GM08714 (cell line): ENCODE measurements around the gene GNAO1.

Experiments used
- H3K4me3 ChIP-seq: fragments of 200-500 bp; sonication (Bioruptor generic); 2 replicates; pipeline ENCODE4 v1.5.1; 2014; ENCODE audit warnings: mild to moderate bottlenecking, low read length, inconsistent platforms
- ZNF274 ChIP-seq: IDR thresholded peaks from 2 replicates; pipeline ENCODE4 v1.6.1; 2012; ENCODE audit warnings: mild to moderate bottlenecking, low read depth, low read length

GNAO1 gene

DNA sequence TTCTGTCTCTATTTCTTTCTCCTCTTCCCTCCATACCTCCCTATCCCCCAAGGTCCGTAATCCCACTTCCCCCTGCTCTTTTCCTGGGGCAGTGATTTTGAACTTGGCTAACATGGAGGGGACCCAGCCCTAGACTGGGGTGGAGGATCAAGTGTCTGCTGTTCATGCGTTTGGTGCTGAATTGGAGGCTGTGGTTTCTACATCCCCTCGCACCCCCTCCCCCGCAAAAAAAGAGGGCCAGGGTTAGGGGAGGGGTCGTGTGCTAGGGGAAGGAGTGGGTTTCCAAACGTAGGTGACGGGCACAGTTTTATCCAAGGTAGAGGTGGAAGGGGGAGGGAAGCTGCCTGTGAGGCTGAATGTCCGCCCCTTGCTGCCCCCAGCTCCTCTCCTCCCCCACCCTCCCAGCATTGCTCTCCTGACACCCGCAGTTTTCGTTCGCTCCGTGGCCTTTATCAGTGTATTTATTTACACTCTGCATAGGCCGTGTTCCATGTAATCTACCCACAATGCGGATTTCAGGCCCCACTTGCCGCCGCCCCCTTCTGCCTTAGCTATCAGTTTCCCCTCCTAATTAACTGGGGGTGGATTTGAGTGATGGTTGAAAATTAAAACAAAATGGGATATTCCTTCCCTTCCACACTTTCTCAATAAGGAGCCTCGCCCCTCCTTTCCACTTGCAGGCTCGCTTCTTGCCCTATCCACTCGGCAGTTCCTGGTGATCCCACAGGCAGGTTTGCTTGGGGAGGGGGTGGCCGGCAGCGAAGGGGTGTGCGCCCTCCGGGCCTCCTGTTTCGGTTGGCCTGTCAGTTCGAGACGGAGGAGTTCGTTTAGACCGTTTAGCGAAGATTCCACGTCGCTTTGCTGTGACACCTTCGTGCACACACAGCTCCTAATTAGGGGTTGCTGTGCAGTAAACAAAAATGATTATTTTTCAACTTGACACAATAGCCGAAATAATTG, 2.0 kb downstream of the GNAO1 start:
- TF ChIP-seq ZNF274: no peak
- H3K4me3 ChIP-seq: no peak overlapping the region

DNA sequence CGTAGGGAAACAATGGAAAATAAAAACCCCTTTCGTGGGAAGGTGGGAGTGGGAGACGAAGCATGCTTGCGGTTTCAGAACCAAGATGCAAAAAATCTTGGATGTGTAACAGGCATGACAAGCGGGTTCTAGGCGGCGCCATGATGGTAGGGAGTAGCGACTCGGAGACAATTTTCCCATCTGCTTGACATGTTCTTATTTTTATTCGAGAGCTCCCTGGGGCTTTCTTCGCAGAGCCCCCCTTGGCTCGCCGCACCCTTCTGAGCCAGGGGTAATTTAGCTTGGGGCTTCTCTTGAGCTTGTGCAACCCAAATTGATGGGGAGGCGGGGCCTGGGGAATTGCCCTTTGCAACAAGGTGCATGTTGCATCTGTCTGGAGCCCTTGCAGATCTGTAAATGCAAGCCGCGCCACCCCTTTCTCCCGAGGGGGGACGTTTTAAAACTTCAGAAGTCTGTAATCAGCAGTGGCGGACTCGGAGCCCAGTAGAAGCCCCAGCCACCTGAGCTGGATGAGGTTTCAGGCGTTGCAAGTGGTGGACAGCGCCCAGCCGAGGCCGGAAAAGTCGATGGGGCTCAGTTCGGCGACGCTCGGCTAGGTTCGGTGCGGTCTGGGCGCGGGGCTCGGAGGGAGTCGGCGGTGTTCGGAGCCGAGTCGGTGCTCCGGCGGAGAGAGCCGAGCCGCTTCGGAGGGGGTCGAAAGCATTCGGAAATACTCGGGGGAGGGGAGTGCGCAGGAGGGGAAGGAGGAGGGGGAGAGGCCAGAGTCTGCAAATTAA, 2.9 kb downstream of the GNAO1 start:
- no peak overlapping the region for H3K4me3 ChIP-seq
- no peak for TF ChIP-seq ZNF274

DNA sequence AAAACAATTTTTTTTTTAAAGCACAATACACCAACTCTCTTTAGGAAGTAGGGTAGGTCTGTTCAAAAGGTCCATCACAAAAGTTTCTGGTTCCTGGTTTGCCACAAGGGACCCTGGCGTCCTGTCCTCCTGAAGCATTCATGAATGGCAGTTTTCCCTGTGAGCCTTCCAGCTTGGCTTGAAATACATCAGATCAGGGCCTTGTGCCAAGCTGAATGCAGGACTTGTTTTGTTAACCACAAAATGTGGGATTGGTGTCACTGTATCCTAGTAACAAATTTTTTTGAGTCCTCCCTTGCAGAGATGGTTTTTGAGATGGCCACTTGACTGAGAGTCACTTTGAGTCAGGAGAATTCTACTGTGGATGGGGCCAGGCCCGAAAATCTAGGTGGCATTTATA, 3.9 kb downstream of the GNAO1 start:
- no peak for TF ChIP-seq ZNF274
- H3K4me3 ChIP-seq: no peak overlapping the region

DNA sequence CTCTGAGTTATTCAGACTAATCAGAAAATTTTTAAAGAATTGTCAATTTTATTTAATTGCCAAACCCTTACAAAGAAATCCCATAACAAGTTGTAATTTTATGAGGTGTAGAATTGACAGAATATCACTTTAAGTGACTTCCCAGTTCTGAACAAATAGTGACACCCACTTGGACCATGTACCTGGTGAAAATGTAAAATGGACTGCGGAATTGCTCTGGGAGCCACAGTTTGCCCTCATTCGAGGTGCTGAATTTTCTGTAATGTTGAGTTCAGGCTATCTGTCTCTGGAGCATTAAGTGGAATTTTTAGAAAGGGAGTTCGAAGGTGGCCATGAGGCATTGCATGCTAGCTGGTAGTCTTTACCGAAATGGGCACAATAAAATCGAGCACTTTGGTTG, 5.1 kb downstream of the GNAO1 start:
- no peak overlapping the region for H3K4me3 ChIP-seq
- no peak for TF ChIP-seq ZNF274

DNA sequence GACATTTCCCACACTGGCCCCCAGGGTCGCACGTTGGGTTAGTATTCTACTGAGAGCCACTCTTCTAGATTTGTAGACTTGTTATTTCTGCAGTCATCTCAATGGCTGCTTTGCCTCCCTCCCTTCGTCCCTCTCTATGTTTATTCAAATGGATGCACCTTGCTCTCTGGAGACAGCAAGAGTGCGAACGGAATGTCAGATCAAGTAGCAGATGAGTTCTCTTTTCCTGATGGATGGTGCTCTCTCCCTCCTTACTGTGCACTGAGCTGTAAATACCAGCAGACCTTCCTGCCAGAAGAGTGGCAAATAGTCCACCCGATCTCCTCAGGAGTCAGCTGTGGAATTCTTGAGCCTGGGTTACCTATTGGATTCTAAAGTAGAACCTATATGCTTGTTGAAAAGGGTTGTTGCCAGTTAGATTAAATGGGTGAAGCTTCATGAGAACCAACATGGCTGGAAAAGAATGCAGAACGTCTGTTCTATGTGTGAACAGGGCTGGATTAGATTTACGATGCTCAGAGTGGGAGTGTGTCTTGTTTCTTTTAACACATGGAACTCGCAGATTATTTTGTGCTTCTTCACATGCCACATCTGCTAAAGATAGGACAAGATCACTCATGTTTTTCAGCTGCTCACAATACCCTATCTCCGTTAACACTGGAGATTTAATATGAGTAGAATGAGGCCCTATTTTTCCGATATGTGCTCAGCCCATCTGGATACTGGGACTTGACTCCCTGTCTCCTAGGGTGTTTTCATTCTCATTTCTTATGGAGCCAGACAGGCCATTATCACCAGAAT, 6.1 kb downstream of the GNAO1 start:
- TF ChIP-seq ZNF274: no peak
- no peak overlapping the region for H3K4me3 ChIP-seq

DNA sequence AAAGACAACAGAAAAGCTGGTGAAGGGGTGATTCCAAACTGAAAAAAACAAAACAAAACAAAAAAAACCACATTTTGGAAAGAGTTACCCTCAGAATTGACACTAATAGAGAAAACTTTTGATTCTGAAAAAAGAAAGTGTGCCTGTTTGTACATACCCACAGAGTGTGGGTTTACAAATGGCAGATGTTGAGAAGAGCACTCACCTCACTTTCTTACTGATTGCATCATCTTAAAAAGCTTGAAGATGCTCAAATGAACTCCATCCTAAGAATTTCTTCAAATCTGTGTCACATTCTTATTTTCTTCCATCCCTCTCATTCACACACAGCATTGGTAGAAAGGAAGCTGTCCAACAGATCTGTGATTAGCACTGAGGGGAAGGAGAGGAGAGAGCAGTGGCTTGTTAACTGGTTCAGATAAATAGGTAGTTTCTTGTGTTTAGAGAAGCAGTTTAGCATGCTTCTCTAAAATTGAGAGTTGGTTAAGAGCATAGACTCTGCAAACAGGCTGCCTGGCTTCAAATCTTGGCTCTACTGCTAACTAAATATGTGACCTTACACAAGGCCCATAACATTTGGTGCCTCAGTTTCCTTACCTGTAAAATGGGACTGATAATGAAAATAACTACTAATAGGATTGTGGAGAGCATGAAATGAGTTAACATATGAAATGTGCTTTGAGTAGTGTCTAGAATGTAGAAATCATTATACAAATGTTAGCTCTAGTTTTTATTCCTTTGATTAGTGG, 6.9 kb downstream of the GNAO1 start:
- no peak for TF ChIP-seq ZNF274
- no peak overlapping the region for H3K4me3 ChIP-seq

DNA sequence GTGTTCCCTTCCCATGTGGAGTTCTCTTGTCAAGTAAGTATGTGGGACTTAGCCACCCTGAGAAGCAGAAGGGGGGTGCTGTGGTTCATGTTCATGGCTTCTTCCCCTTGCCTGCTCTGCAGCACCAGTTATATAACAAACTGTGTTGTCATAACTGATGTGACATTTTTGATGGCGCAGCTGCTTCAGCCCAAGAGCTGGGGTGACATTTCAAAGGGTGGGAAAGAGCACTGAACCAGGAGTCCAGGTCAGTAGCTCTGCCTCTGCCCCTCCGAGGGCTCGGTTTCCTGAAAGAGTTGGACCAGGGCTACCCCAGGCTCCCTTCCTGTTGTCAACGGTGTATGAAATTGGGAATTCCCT, 7.4 kb downstream of the GNAO1 start:
- H3K4me3 ChIP-seq: no peak overlapping the region
- no peak for TF ChIP-seq ZNF274

DNA sequence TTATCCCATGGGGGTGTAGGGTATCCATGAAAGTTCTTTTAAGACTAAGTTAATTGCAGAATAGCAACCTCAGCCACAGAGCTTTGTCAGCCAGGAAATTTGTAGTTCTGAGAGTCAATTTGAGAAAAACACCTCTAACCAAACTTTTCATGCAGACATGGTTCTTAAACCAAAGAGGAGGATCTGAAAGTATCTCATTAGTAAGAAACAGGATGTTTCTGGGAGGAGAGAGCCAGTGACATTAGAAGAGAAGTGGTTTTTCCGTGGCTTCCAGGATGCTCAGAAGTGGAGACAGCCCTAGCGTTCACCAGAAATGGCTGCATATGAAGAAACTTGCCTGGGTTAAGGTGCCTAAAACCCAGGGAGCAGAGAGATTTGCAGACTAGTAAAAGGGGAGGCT, 7.9 kb downstream of the GNAO1 start:
- H3K4me3 ChIP-seq: no peak overlapping the region
- no peak for TF ChIP-seq ZNF274

DNA sequence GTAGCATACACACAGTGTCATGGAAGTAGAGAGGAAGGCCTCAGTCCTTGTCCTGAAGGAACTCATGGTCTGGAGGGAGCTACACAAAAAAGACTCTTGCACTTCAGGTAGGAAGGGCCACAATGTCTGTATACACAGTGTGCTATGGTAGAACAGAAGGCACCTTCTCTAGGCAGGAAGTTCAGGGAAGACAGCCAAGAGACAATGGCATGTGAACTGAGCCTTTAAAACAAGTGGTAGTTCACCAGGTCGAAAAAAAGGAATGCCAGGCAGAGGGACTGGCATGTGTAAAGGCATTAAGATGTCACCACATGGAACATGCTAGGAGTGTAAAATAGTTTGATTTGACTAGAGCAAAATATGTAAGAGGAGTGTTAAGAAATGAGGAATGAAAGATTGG, 9.7 kb downstream of the GNAO1 start:
- no peak overlapping the region for H3K4me3 ChIP-seq
- no peak for TF ChIP-seq ZNF274

DNA sequence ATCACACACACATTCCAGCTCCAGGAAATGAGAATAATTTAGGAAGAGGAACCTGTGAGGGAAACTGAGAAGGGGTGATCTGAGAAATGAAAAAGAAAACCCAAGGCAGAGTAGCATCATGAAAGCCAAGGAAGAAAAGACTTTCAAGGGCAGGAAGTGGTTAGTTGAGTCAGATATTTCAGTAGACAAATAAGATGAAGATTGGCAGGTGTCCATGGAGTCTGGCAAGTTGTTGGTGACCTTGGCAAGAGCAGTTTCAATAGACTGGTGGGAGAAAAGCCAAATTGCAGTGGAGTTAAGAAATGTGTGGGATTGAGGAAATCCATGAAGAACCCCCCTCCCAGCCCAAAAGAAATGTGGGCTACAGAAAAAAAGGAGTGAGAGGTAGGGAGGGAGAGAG, 10.7 kb downstream of the GNAO1 start:
- no peak overlapping the region for H3K4me3 ChIP-seq
- TF ChIP-seq ZNF274: no peak

DNA sequence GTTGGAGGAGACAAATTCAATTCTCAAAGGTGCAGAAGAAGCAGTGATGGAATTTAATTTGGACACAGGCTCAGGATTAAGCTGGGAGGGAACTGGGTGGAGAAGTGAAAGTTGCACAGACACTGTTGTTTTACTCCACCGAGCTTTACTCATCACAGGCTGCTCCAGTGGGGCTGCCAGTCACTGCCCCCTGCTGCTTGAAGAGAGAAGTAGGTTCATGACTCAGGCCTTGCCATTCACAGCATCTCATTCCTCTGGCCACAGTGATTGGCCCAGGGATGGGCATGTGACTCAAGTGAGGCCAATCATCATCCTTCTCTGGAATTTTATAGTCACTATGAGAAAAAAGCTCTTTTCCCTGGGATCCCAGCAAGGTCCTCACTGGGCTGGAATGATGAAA, 11.8 kb downstream of the GNAO1 start:
- no peak for TF ChIP-seq ZNF274
- no peak overlapping the region for H3K4me3 ChIP-seq

DNA sequence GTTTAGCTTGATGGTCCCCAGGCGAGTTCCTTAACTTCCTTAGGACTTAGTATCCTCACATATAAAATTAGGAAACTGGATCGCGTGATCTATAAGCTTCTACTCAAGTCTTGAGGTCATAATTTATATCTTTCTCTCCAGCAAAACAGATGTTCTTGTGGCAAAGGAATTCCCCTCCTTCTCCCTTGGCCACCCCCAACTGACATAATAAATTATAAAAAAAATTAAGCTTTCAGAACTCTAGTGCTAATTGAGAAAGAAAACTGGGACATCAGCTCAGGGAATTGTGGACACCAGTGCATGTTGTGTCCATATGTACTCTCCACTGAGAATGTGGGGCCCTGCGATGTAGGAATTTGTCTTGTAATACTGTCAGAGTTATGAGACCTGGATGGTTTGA, 13.5 kb downstream of the GNAO1 start:
- H3K4me3 ChIP-seq: no peak overlapping the region
- no peak for TF ChIP-seq ZNF274

DNA sequence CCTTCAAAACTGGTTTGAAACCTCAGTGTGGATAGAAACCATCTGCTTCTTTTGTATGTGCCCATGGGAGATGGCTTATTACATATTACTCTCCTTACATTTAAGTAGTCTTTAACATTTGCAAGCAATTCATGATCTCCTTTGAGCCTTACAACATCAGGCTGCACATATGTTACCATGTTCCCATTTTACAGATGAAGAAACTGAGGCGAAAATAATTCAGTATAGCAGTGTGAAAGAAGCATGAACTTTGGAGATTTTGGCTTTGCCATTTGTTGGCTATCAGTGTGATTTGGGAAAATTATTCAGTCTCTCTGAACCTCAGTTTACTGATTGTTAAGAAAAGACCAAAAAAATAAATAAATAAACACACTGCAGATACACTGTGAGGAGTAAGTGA, 15.7 kb downstream of the GNAO1 start:
- H3K4me3 ChIP-seq: no peak overlapping the region
- no peak for TF ChIP-seq ZNF274

DNA sequence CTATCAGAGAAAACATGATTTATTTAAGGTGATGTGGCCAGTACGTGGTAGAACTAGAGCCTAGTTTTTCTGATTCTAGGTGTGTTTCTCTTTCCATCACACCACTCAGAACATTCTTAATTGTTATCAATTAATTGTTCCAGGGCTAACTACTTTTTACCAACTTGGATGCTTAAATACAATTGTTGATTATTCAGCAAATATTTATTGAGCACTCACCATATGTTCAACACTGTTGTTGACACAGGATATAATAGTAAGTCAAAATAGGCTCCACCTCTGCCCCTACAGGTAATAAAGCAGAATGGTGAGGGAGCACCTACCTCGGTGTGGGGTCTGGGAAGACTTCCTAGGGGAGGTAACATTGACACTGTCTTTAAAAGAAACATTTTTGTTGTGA, 16.1 kb downstream of the GNAO1 start:
- TF ChIP-seq ZNF274: no peak
- no peak overlapping the region for H3K4me3 ChIP-seq
